ENCODE measurements around the gene ZNF778. TPM values are rescaled to one million over a fixed set of nuclear protein-coding genes. Genes with fewer than 3 reads are reported as not detected.

Gene ZNF778
- total and polyA plus RNA-seq, 2 of the 8 experiments (the other 6 are each of a cell fraction or from before 2014, with no cell fraction given) = 9.5 to 21.9 TPM

- POLR2A ChIA-PET (ENCODE audit: partially characterized antibody) = interaction anchor here (1.0 to 1.4 kb wide), 2 partner anchors 11 to 13 kb away, joined by 3 to 4 read pairs; no protein-coding TSS in a partner anchor
- Histone ChIP-seq H3K4ac (replicated peaks; ENCODE audit: insufficient read length, low read depth, low read length) (no peak overlapping the region), H3K4me2 (ENCODE audit: insufficient read depth in 1 of 2, low read depth in 2 of 2, low read length in 2 of 2) (no peak overlapping the region), H3K9me3 (ENCODE audit: insufficient read depth in 2 of 2, low read depth in 1 of 2, low read length in 1 of 2) (no peaks in the 10 kb centered on the region; a peak in 1 of 4 replicates), H2BK12ac (ENCODE audit: low read depth, low read length) (0 out of 2 replicates have a peak overlapping the region, but pooled peaks have one; percentile 27), H4K91ac (replicated peaks; ENCODE audit: insufficient read length, low read length) (no peak overlapping the region), H2BK5ac (ENCODE audit: low read depth, low read length) (no peak overlapping the region), H3K27ac (ENCODE audit: low read depth, low read length) (no peak overlapping the region), H3K23ac (ENCODE audit: insufficient read length) (no peak overlapping the region), H2AFZ (ENCODE audit: low read length) (no peak overlapping the region), H4K8ac (ENCODE audit: extremely low read depth, insufficient read depth, low read length) (no peak overlapping the region), H3K4me1 (replicated peaks in 1 of 4; ENCODE audit: control insufficient read depth in 3 of 4, insufficient read depth in 4 of 4, low read length in 3 of 4) (peaks cover 0 to 7% (median 2%) of the 10 kb centered on the region in 4 experiments; a peak in 4 of 7 replicates), H3K23me2 (ENCODE audit: low read depth, low read length) (peaks cover 11% of the 10 kb centered on the region; the same call in 1 of the 2 replicates), H3K18ac (ENCODE audit: extremely low read depth, low read length) (no peak overlapping the region), H3K14ac (ENCODE audit: insufficient read length) (no peak overlapping the region), H2AK5ac (ENCODE audit: low read depth, low read length) (no peak overlapping the region), H3K79me1 (ENCODE audit: low read depth, low read length) (no peaks in the 10 kb centered on the region), H4K5ac (ENCODE audit: insufficient read length, low read depth, low read length) (no peak overlapping the region), H3K56ac (replicated peaks; ENCODE audit: insufficient read length, low read depth, low read length) (no peak overlapping the region), H2BK120ac (replicated peaks; ENCODE audit: low read depth, low read length) (no peak overlapping the region), H3K4me3 (ENCODE audit: extremely low read depth in 1 of 4, insufficient read depth in 2 of 4, low read depth in 3 of 4, low read length in 4 of 4) (no peak overlapping the region), H3K9ac (replicated peaks in 1 of 4; ENCODE audit: extremely low read depth in 1 of 4, low read depth in 3 of 4, low read length in 3 of 4) (no peak overlapping the region), H2BK15ac (ENCODE audit: low read length) (no peak overlapping the region), H3K27me3 (replicated peaks in 1 of 4; ENCODE audit: control insufficient read depth in 3 of 4, extremely low read depth in 1 of 4, insufficient read depth in 3 of 4, low read length in 3 of 4) (peaks cover 4 to 20% (median 15%) of the 10 kb centered on the region in 4 experiments; a peak in 6 of 7 replicates), H4K20me1 (replicated peaks in 1 of 2; ENCODE audit: control insufficient read depth in 1 of 2, insufficient read depth in 2 of 2, low read length in 2 of 2) (peaks cover 0 to 3% of the 10 kb centered on the region in 2 experiments), H3K79me2 (ENCODE audit: control insufficient read depth in 1 of 2, insufficient read depth in 2 of 2, low read length in 2 of 2) (no peaks in the 10 kb centered on the region), H2BK20ac (ENCODE audit: low read length) (no peak overlapping the region), H3K36me3 (ENCODE audit: control insufficient read depth in 2 of 4, insufficient read depth in 4 of 4, low read length in 3 of 4) (no peaks in the 10 kb centered on the region)
- DNase-seq (ENCODE audit: low read depth in 1 of 2, low spot score in 2 of 2) = no peak
- CTCF ChIA-PET (ENCODE audit: partially characterized antibody) = interaction anchor here (1.1 kb wide), 1 partner anchor 10 kb away, joined by 5 read pairs; no protein-coding TSS in a partner anchor
- no peak for TF ChIP-seq BCL11A (IDR thresholded peaks at IDR 0.05; ENCODE audit: low read depth in 2 of 2, low read length in 2 of 2)
- no peak for TF ChIP-seq RBBP5 (IDR thresholded peaks at IDR 0.05; ENCODE audit: borderline replicate concordance, low read depth, low read length)
- FAIRE-seq = no peak
- WGBS, 2 experiments (ENCODE audit: extremely low coverage in 1 of 2, insufficient coverage in 1 of 2, insufficient read length in 1 of 2, insufficient replicate concordance in 2 of 2, low coverage in 1 of 2, low lambda C conversion rate in 2 of 2, missing lambda C conversion rate in 1 of 2) = 90% methylated on average over 10 of the region's 10 CpGs; no CpG with 5 or more reads in 1 of the 2 experiments
Measured at GRCh38 chr16:89253548-89254287, 36.2 kb downstream of the ZNF778 start.
